Hepatocyte (in vitro differentiated cells): ENCODE measurements around the gene P3H4. TPM values are rescaled to one million over a fixed set of nuclear protein-coding genes. Genes with fewer than 3 reads are reported as not detected.

Experiments
- DNase-seq: peaks from one replicate; pipeline ENCODE4 v3.0.0-alpha.2; 2016; ENCODE audit warnings: low spot score
- H2AFZ ChIP-seq: fragments of 200-600 bp; sonication (generic); 2 replicates; pipeline ENCODE4 v1.6.0; 2016; ENCODE audit warnings: antibody characterized with exemption, mild to moderate bottlenecking
- H3K27ac ChIP-seq: fragments of 200-600 bp; sonication (generic); 2 replicates; pipeline ENCODE4 v1.5.1; 2016; ENCODE audit warnings: mild to moderate bottlenecking
- H3K27me3 ChIP-seq: fragments of 200-600 bp; sonication (generic); 2 replicates; pipeline ENCODE4 v1.6.1; 2016
- H3K36me3 ChIP-seq: fragments of 200-600 bp; sonication (generic); replicated peaks from 2 replicates; pipeline ENCODE4 v1.5.1; 2016; ENCODE audit warnings: low read depth; ENCODE audit not compliant: insufficient read depth
- H3K4me1 ChIP-seq: fragments of 200-600 bp; sonication (generic); 2 replicates; pipeline ENCODE4 v1.5.1; 2016; ENCODE audit warnings: mild to moderate bottlenecking, moderate library complexity; ENCODE audit not compliant: insufficient read depth
- H3K4me2 ChIP-seq: fragments of 200-600 bp; sonication (generic); 2 replicates; pipeline ENCODE4 v1.6.0; 2016
- H3K4me3 ChIP-seq: fragments of 200-600 bp; sonication (generic); 2 replicates; pipeline ENCODE4 v1.5.1; 2016; ENCODE audit warnings: mild to moderate bottlenecking
- H3K79me2 ChIP-seq: fragments of 200-600 bp; sonication (generic); 2 replicates; pipeline ENCODE4 v1.6.0; 2017; ENCODE audit warnings: mild to moderate bottlenecking
- H3K9me2 ChIP-seq: fragments of 200-600 bp; sonication (generic); replicated peaks from 2 replicates; pipeline ENCODE4 v1.6.0; 2017; ENCODE audit warnings: mild to moderate bottlenecking; ENCODE audit not compliant: insufficient read depth
- H3K9me3 ChIP-seq: fragments of 200-600 bp; sonication (generic); 2 replicates; pipeline ENCODE4 v1.5.1; 2016; ENCODE audit warnings: low read depth, mild to moderate bottlenecking
- H4K20me1 ChIP-seq: fragments of 200-600 bp; sonication (generic); 2 replicates; pipeline ENCODE4 v1.6.0; 2016; ENCODE audit warnings: mild to moderate bottlenecking; ENCODE audit not compliant: insufficient read depth, poor library complexity, severe bottlenecking
- EZH2 ChIP-seq: fragments of 200-600 bp; sonication (generic); IDR thresholded peaks from 2 replicates; pipeline ENCODE4 v1.6.1; 2016; ENCODE audit warnings: antibody characterized with exemption, mild to moderate bottlenecking, borderline replicate concordance
- EZH2phosphoT487 ChIP-seq: fragments of 200-600 bp; sonication (generic); IDR thresholded peaks from one replicate; pipeline ENCODE4 v1.6.1; 2018; ENCODE audit warnings: antibody characterized with exemption, mild to moderate bottlenecking, low read depth, moderate library complexity; ENCODE audit not compliant: unreplicated experiment, severe bottlenecking
- whole genome bisulfite sequencing: methylation state at CpG from one replicate; pipeline ENCODE4 v1.1.6; 2016; ENCODE audit warnings: low lambda C conversion rate; ENCODE audit errors: missing lambda C conversion rate; 5-methylcytosine and 5-hydroxymethylcytosine counted together
- polyA plus RNA-seq: library from polyadenylated mRNA; unstranded; fragments of >200 nt; fragmentation: Nextera tagmentation; extraction: Ambion mirVana; gene quantifications from 2 replicates; pipeline ENCODE4 v1.2.1, GENCODE V29; 2016
- total RNA-seq: library from RNA; depleted of rRNA; stranded (reverse); fragments of >200 nt; gene quantifications from 2 replicates; pipeline ENCODE4 v1.2.3, GENCODE V29; 2014
- TF ChIP-seq, protein P1 (sequence below): fragments of 200-600 bp; sonication (generic); IDR thresholded peaks from 2 replicates; pipeline ENCODE4 v1.5.1; 2016; ENCODE audit warnings: antibody characterized with exemption, mild to moderate bottlenecking; ENCODE audit not compliant: poor library complexity

Gene P3H4
- total and polyA plus RNA-seq, 2 experiments from 2014 or later = 62.6 to 110 TPM

GRCh38 chr17:41758601-41759000, 53.1 kb downstream of the P3H4 start:
- no peak for DNase-seq
- Histone ChIP-seq H3K27ac (no peak overlapping the region), H3K4me2 (no peak overlapping the region), H3K4me3 (no peak overlapping the region), H3K9me3 (no peaks in the 10 kb centered on the region), H3K27me3 (no peaks in the 10 kb centered on the region), H2AFZ (no peak overlapping the region), H3K4me1 (no peaks in the 10 kb centered on the region), H3K79me2 (peaks cover 3% of the 10 kb centered on the region), H3K36me3 (peaks cover 4% of the 10 kb centered on the region), H4K20me1 (peaks cover 14% of the 10 kb centered on the region), H3K9me2 (no peaks in the 10 kb centered on the region)
- TF ChIP-seq, protein P1, sequence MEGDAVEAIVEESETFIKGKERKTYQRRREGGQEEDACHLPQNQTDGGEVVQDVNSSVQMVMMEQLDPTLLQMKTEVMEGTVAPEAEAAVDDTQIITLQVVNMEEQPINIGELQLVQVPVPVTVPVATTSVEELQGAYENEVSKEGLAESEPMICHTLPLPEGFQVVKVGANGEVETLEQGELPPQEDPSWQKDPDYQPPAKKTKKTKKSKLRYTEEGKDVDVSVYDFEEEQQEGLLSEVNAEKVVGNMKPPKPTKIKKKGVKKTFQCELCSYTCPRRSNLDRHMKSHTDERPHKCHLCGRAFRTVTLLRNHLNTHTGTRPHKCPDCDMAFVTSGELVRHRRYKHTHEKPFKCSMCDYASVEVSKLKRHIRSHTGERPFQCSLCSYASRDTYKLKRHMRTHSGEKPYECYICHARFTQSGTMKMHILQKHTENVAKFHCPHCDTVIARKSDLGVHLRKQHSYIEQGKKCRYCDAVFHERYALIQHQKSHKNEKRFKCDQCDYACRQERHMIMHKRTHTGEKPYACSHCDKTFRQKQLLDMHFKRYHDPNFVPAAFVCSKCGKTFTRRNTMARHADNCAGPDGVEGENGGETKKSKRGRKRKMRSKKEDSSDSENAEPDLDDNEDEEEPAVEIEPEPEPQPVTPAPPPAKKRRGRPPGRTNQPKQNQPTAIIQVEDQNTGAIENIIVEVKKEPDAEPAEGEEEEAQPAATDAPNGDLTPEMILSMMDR = no peak
- TF ChIP-seq EZH2 = no peak
- TF ChIP-seq EZH2phosphoT487 = no peak
- WGBS = 95% methylated on average over 9 of the region's 9 CpGs

GRCh38 chr17:41754066-41754465, 57.7 kb downstream of the P3H4 start:
- no peaks in the 10 kb centered on the region for H3K36me3 ChIP-seq
- no peak overlapping the region for H2AFZ ChIP-seq
- H3K9me3 ChIP-seq = no peaks in the 10 kb centered on the region
- no peak overlapping the region for H3K4me2 ChIP-seq
- H3K27ac ChIP-seq = no peak overlapping the region
- no peak overlapping the region for H3K4me3 ChIP-seq
- TF ChIP-seq EZH2phosphoT487 (no peak), EZH2 (no peak)
- TF ChIP-seq, protein P1 = no peak
- 84% methylated on average over 8 of the region's 12 CpGs for WGBS
- no peaks in the 10 kb centered on the region for H3K9me2 ChIP-seq
- no peaks in the 10 kb centered on the region for H3K79me2 ChIP-seq
- no peaks in the 10 kb centered on the region for H4K20me1 ChIP-seq
- no peak for DNase-seq
- no peaks in the 10 kb centered on the region for H3K27me3 ChIP-seq
- H3K4me1 ChIP-seq = no peaks in the 10 kb centered on the region

Other genes with a start within 250 kb of the P3H4 start
- gene KRT9, start 239.9 kb downstream of the P3H4 start, total RNA-seq = not detected in 2 replicates
- not detected in 2 replicates for gene KRT9, start 239.9 kb downstream of the P3H4 start, polyA plus RNA-seq
- 0.33 TPM in 1 of 2 replicates, not detected in the other for gene KRT14, start 225.1 kb downstream of the P3H4 start, total RNA-seq
- 1.1 and 1.9 TPM in 2 replicates for gene KRT14, start 225.1 kb downstream of the P3H4 start, polyA plus RNA-seq
- 0.90 and 1.1 TPM in 2 replicates for gene KRT16, start 199.2 kb downstream of the P3H4 start, total RNA-seq
- gene KRT16, start 199.2 kb downstream of the P3H4 start, polyA plus RNA-seq = 2.5 and 4.8 TPM in 2 replicates
- 41.5 and 59.5 TPM in 2 replicates for gene KRT17, start 187.4 kb downstream of the P3H4 start, total RNA-seq
- 118 and 145 TPM in 2 replicates for gene KRT17, start 187.4 kb downstream of the P3H4 start, polyA plus RNA-seq
- 180 and 192 TPM in 2 replicates for gene EIF1, start 123.1 kb downstream of the P3H4 start, total RNA-seq
- gene EIF1, start 123.1 kb downstream of the P3H4 start, polyA plus RNA-seq = 977 and 989 TPM in 2 replicates
- gene GAST, start 99.6 kb downstream of the P3H4 start, total RNA-seq = not detected in 2 replicates
- 2.3 TPM in 1 of 2 replicates, not detected in the other for gene GAST, start 99.6 kb downstream of the P3H4 start, polyA plus RNA-seq
- gene HAP1, start 77.3 kb downstream of the P3H4 start, total RNA-seq = 0.03 and 0.08 TPM in 2 replicates
- 0.18 and 0.44 TPM in 2 replicates for gene HAP1, start 77.3 kb downstream of the P3H4 start, polyA plus RNA-seq
- 162 and 209 TPM in 2 replicates for gene JUP, start 25.2 kb downstream of the P3H4 start, total RNA-seq
- 191 and 214 TPM in 2 replicates for gene JUP, start 25.2 kb downstream of the P3H4 start, polyA plus RNA-seq
- 239 and 290 TPM in 2 replicates for gene FKBP10, start 1.1 kb upstream of the P3H4 start, total RNA-seq
- 88.0 and 92.0 TPM in 2 replicates for gene FKBP10, start 1.1 kb upstream of the P3H4 start, polyA plus RNA-seq
- gene NT5C3B, start 24.3 kb upstream of the P3H4 start, total RNA-seq = 47.7 and 51.8 TPM in 2 replicates
- gene NT5C3B, start 24.3 kb upstream of the P3H4 start, polyA plus RNA-seq = 85.1 and 87.8 TPM in 2 replicates
- gene KLHL10, start 25.9 kb upstream of the P3H4 start, total RNA-seq = 0.43 TPM in 1 of 2 replicates, not detected in the other
- not detected in 2 replicates for gene KLHL10, start 25.9 kb upstream of the P3H4 start, polyA plus RNA-seq
- gene KLHL11, start 53.5 kb upstream of the P3H4 start, total RNA-seq = 21.5 and 25.2 TPM in 2 replicates
- 9.0 and 10.0 TPM in 2 replicates for gene KLHL11, start 53.5 kb upstream of the P3H4 start, polyA plus RNA-seq
- gene ACLY, start 107.0 kb upstream of the P3H4 start, total RNA-seq = 157 and 167 TPM in 2 replicates
- gene ACLY, start 107.0 kb upstream of the P3H4 start, polyA plus RNA-seq = 82.1 and 101 TPM in 2 replicates
- 0.52 and 0.53 TPM in 2 replicates for gene ODAD4, start 118.7 kb upstream of the P3H4 start, total RNA-seq
- 0.75 and 0.76 TPM in 2 replicates for gene ODAD4, start 118.7 kb upstream of the P3H4 start, polyA plus RNA-seq
- 59.8 and 61.4 TPM in 2 replicates for gene CNP, start 154.8 kb upstream of the P3H4 start, total RNA-seq
- gene CNP, start 154.8 kb upstream of the P3H4 start, polyA plus RNA-seq = 77.7 and 97.0 TPM in 2 replicates
- gene DNAJC7, start 205.5 kb upstream of the P3H4 start, total RNA-seq = 73.6 and 86.3 TPM in 2 replicates
- gene DNAJC7, start 205.5 kb upstream of the P3H4 start, polyA plus RNA-seq = 50.1 and 61.7 TPM in 2 replicates
- gene NKIRAS2, start 208.1 kb upstream of the P3H4 start, total RNA-seq = 37.5 and 40.8 TPM in 2 replicates
- gene NKIRAS2, start 208.1 kb upstream of the P3H4 start, polyA plus RNA-seq = 55.0 and 57.2 TPM in 2 replicates
- gene C17orf113, start 238.7 kb upstream of the P3H4 start, total RNA-seq = 1.1 and 1.9 TPM in 2 replicates
- 0.46 and 1.2 TPM in 2 replicates for gene C17orf113, start 238.7 kb upstream of the P3H4 start, polyA plus RNA-seq